GM10248 (cell line): ENCODE results near the gene RCOR1.

Source experiments
- CTCF ChIA-PET: fragments of 300-600 bp; sonication (Branson Sonifier 250); formaldehyde crosslinking; extraction: SDS; loops from one replicate; lab custom pipeline; 2021; ENCODE audit warnings: antibody characterized with exemption; lab: Yijun Ruan, JAX
- POLR2A ChIA-PET: fragments of 350-650 bp; sonication (Branson Sonifier 250); formaldehyde crosslinking; extraction: SDS; loops from one replicate; lab custom pipeline; 2020; ENCODE audit warnings: antibody characterized with exemption; lab: Yijun Ruan, JAX
- DNase-seq: peaks from one replicate; pipeline ENCODE4 v3.0.0; 2012; ENCODE audit errors: extremely low spot score
- CTCF ChIP-seq: IDR thresholded peaks from 2 replicates; pipeline ENCODE4 v1.5.1; 2012; ENCODE audit warnings: mild to moderate bottlenecking, low read depth; ENCODE audit errors: extremely low read depth, missing control alignments, control extremely low read depth

The RCOR1 gene

GRCh38 chr14:102754370-102755262 is 162.2 kb downstream of the RCOR1 start:
- TF ChIP-seq CTCF, result no peak
- peak; percentile 80 for DNase-seq
- ChIA-PET POLR2A (no interaction called here), CTCF (interaction anchor here (0.6 to 1.5 kb wide), 5 partner anchors 10 to 60 kb away, joined by 3 to 6 read pairs (median 3); no protein-coding TSS in a partner anchor)

GRCh38 chr14:102757646-102758045 is 165.2 kb downstream of the RCOR1 start:
- ChIA-PET POLR2A (no interaction called here), CTCF (interaction anchor here (1.0 to 1.4 kb wide), 2 partner anchors 16 to 63 kb away, joined by 3 to 6 read pairs; no protein-coding TSS in a partner anchor)
- TF ChIP-seq CTCF, result no peak
- DNase-seq, result no peak

GRCh38 chr14:102758087-102758486 is 165.6 kb downstream of the RCOR1 start:
- CTCF ChIA-PET, result interaction anchor here (1.0 to 1.4 kb wide), 2 partner anchors 16 to 63 kb away, joined by 3 to 6 read pairs; no protein-coding TSS in a partner anchor

GRCh38 chr14:102759456-102760187 is 167.2 kb downstream of the RCOR1 start:
- no peak for TF ChIP-seq CTCF
- ChIA-PET CTCF (interaction anchor here (1.0 to 2.1 kb wide), 5 partner anchors 9 to 65 kb away, joined by 3 to 16 read pairs (median 8); no protein-coding TSS in a partner anchor), POLR2A (no interaction called here)
- DNase-seq, result no peak

More at GRCh38 chr14:102758087-102758486, 165.6 kb downstream of the RCOR1 start:
- DNase-seq, result no peak
- POLR2A ChIA-PET, result no interaction called here
- TF ChIP-seq CTCF, result no peak

- no peak for TF ChIP-seq CTCF
- CTCF ChIA-PET, result interaction anchor here (1.6 to 2.1 kb wide), 3 partner anchors 8 to 66 kb away, joined by 8 to 16 read pairs (median 10); no protein-coding TSS in a partner anchor
- POLR2A ChIA-PET, result no interaction called here
- DNase-seq, result no peak
Measured at GRCh38 chr14:102760496-102761193, 168.2 kb downstream of the RCOR1 start.
